ENCODE results near the gene UBALD2. TPM values are rescaled to one million over a fixed set of nuclear protein-coding genes. Genes with fewer than 3 reads are reported as not detected.

UBALD2 gene
- total RNA-seq, 1 donor from 2014 or later, result 287 TPM

DNA sequence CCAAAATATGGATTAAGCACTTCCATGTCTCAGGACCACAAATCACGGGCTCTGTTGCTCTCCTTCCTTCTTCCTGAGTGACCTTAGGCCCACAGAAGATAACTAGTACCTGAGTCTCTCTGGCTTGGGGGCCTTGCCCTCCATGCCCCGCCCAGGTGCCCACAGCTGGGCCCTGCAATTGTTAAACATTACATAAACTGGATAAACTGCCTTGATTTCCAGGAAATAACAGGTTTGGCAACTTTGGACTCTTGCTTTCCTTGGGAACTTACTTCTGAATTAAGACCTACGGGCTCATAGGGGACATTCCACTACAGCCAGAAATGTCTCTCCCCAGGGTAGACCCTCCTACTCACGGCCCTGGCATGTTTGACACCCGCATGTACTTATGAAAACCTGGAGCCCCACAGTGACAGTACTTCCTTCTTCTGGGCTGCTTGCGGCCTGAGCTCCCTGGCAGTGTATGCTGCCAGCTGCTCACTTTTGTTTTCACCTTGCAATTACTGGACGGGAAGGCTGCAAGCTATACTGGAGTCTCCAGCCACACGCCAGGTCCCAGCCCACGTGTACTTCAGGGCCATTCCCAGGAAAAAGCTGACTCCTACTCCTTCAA lies 2.3 kb upstream of the UBALD2 start:
- intact Hi-C loops (cut with micrococcal nuclease), result loop anchor here (10.0 kb wide), 1 partner anchor 472 kb away; the partner anchor contains the start of genes MFSD11 and SRSF2

DNA sequence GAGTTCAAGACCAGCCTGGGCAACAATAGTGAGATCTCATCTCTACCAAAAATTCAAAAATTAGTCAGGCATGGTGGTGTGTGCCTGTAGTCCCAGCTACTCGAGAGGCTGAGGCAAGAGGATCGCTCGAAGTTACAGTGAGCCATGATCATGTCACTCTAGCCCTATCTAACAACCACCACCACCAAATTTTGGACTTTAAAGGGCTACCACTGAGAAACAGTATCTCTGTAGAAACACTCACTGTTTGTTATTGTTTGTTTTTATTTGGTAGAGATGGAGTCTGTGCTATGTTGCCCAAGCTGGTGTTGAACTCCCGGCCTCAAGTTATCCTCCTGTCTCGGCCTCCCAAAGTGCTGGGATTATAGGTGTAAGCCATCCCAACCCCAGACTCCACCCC lies 1.3 kb upstream of the UBALD2 start:
- intact Hi-C loops (cut with micrococcal nuclease), result loop anchor here (1.0 to 10.0 kb wide), 6 partner anchors 12 to 485 kb away; partner anchors contain the start of genes MFSD11 and SRSF2

DNA sequence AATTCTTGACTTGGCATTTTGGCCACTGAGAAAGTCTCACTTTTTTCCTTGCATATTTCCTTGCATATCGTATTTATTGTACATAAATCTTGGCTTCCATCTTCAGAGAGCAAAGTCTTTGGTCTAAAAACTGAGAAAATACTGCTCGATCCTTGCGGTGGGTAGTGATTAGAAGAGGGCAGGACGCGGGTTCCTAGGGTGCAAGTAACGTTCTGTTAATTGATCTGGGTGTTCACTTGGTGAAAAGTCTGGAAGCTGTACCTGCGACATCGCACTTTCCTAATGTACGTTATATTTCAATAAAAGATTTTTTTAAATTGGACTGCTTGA lies 758 bp upstream of the UBALD2 start:
- intact Hi-C loops (cut with micrococcal nuclease), result loop anchor here (1.0 to 10.0 kb wide), 6 partner anchors 12 to 485 kb away; partner anchors contain the start of genes MFSD11 and SRSF2

DNA sequence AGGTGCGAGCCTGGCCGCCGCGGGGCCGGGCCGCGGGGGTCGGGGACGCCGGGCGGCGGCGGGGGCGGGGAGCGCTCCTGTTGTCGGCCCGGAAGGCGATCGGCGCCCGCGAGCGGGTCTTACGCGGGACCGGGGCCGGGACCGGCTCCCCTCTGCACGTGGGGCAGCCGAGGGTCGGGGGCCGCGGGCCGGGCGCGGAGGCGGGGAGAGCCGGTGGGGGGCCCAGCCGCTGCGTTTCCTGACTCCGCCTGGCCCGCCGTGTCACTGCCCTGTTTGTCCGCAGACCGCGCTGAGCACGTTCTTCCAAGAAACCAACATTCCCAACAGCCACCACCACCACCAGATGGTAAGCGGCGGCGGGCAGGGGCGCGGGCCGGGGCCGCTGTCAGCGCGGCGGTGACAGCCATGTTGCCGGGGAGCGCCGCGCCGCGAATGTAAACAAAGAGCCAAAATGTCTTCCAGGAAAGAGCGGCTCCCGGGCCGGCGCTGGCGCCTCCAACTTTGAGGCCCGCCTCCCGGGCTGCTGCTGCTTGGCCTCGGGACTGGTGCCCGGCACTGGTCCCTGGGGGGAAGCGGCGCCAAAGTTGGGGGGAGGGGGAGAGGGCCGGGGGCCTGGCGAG lies 586 bp downstream of the UBALD2 start:
- intact Hi-C loops (cut with micrococcal nuclease), result loop anchor here (10.0 kb wide), 1 partner anchor 469 kb away; the partner anchor contains the start of genes MFSD11 and SRSF2

DNA sequence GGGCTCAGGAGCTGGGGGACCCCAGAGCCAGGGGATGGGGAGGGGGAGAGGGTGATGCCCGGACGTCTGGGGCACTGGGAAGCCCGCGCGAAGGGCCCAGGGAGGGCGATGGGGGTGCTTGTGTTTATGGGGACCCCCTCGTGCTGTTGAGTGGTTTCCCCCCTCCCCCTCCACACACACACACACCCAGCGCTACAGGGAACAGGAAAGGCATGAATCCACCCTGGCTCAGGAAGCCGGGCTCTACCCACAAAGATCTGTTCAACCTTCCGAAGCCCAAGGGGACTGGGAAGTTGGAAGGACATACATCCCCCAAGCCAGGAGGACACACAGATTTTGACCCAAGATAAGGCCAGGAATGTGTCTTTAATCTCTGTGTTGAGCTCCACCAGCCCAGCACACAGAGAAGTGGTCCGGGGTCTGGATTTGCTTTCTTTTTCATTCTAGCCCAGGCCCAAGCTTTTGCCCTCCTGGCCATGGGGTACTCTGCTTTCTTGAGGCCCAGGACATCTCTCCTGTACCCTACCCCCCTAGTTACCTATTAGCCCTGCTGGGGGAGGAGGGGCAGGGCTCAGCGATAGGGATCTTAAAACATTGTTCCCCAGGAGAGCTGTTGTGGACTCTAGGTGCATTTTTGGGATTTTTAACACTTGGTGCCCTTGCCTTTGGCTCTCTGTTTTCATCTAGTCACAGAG lies 1.2 kb downstream of the UBALD2 start:
- intact Hi-C loops (cut with micrococcal nuclease), result loop anchor here (10.0 kb wide), 1 partner anchor 468 kb away; the partner anchor contains the start of genes MFSD11 and SRSF2

DNA sequence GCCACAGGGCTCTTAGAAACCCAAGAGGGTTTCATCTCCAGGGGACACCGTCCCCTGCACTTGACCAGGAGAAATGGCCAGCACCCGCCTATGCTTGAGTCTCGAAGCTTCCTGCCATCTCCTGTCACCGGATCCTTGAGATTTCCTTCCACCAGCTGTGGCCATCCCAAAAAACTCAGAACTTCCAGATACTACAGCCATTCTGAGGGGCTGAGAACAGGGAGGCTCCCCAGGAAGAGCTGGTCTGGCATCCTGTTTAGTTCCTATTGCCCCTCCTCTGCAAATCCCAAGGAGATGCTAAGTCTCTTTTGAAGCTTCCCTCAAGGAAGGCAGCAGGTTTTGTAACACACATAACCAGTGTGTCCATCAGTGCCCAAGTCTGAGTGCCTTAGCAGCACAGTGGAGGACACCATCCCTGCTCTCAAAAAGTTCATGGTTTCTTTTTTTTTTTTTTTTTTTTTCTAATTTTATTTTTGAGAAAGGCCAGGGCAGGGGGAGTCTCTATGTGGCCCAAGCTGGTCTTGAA lies 2.0 kb downstream of the UBALD2 start:
- intact Hi-C loops (cut with micrococcal nuclease), result loop anchor here (1.0 to 10.0 kb wide), 2 partner anchors 122 to 468 kb away; partner anchors contain the start of genes MFSD11 and SRSF2

DNA sequence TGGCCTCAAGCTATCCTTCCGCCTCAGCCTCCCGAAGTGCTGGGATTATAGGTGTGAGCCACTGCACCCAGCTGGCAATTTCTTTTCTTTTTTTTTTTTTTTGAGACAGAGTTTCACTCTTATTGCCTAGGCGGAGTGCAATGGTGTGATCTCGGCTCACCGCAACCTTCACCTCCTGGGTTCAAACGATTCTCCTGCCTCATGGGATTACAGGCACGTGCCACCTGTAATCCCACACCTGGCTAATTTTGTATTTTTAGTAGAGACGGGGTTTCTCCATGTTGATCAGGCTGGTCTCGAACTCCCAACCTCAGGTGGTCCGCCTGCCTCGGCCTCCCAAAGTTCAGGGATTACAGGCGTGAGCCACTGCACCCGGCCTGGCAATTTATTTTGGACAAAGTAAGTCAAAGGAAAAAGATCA lies 2.4 kb downstream of the UBALD2 start:
- intact Hi-C loops (cut with micrococcal nuclease), result loop anchor here (1.0 to 10.0 kb wide), 6 partner anchors 21 to 483 kb away; partner anchors contain the start of genes FOXJ1, MFSD11, SRSF2 and UNK

DNA sequence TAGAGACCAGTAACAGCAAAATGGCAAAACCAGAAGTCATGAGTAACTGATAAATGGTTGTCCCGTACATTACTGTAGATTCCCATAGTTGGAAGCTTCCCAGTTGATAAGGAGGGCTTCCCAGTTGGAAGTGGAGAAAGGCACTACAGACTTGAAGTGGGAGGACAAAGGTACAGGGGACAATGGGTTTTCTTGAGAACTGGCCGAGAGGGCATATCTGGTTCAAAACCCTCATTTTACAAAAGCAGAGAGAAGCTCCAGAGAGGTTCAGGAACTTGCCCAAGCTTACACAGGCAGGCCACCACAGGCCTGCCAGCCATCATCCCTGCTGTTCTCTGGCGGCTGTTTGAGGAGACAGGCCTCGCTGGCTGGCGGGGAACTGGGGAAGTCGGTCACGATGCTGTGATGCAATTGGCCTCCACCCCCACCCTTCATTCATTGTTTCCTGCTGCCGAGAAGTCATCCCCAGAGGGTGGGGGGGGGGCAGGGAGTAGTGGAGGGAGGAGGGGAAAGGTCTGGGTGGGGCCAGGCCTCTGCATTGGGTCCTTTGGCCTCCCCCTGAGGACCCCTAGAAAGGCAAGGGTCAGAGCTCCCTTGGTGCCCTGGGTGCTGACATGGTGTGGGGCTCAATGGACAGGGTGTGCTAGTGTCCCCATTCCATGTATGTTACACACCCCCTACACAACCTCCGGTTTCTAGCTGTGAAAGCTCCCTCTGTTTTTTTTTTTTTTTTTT lies 3.0 kb downstream of the UBALD2 start:
- intact Hi-C loops (cut with micrococcal nuclease), result loop anchor here (1.0 to 10.0 kb wide), 5 partner anchors 22 to 483 kb away; partner anchors contain the start of genes FOXJ1, MFSD11, SRSF2 and UNK

DNA sequence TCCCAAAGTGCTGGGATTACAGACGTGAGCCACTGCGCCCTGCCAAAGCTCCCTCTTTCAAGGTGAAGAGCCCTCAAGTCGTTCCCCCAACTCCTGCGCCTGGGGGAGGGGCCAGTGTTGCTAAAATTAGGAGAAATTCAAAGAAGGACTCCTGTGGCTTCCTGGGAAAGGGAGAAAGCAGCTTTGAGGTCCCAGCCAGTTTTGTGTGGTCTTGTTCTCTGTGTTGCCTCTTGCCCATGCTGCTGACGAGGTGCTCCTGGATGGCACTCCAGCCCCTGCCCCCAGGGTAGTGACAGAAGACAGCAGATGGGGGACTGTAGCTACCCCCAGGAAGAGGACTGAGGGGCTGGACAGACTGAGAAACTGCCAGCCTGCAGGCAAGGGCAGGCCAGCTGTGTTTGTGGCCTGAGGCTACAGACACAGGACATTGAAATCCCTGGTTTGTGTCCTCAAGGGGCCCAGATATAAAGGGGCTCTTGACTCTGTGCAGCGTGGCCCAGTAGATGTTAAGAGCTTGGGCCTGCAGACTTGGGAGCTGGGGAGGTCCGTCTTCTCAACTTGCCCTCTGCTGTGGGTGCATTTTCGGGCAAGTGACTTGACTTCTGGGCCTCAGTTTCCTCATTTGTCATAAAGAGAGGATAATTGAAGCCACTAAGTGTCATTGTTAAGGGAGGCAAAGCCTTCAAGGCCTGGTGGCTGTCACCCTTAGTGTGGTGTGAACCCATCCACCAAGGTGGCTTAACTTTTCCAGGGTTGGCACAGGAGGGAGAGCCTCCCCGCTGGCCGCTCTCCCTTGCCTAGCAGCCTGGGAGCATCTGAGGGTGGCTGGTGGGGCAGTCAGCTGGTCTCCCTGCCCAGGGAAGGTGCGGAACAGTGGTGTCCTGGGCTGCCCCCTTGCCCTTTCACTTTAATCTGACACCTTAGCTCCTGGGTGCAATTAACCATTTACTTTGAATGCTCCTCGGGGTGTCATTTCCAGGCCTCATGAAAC lies 4.1 kb downstream of the UBALD2 start:
- intact Hi-C loops (cut with micrococcal nuclease), result loop anchor here (1.0 to 10.0 kb wide), 5 partner anchors 23 to 484 kb away; partner anchors contain the start of genes FOXJ1, MFSD11, SRSF2 and UNK

DNA sequence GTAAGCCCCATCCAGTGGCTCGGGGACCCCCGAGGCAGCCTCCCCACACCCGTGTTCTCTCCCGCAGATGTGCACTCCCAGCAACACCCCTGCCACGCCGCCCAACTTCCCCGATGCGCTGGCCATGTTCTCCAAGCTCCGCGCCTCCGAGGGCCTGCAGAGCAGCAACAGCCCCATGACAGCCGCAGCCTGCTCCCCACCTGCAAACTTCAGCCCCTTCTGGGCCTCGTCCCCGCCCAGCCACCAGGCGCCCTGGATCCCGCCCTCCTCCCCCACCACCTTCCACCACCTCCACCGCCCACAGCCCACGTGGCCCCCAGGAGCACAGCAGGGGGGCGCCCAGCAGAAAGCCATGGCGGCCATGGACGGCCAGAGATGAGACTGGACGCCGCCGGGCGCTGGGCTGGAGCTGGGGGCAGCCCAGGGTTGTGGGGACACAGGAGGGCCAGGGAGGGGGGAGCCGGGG lies 5.0 kb downstream of the UBALD2 start:
- intact Hi-C loops (cut with micrococcal nuclease), result loop anchor here (5.0 kb wide), 1 partner anchor 33 kb away; no protein-coding TSS in a partner anchor

DNA sequence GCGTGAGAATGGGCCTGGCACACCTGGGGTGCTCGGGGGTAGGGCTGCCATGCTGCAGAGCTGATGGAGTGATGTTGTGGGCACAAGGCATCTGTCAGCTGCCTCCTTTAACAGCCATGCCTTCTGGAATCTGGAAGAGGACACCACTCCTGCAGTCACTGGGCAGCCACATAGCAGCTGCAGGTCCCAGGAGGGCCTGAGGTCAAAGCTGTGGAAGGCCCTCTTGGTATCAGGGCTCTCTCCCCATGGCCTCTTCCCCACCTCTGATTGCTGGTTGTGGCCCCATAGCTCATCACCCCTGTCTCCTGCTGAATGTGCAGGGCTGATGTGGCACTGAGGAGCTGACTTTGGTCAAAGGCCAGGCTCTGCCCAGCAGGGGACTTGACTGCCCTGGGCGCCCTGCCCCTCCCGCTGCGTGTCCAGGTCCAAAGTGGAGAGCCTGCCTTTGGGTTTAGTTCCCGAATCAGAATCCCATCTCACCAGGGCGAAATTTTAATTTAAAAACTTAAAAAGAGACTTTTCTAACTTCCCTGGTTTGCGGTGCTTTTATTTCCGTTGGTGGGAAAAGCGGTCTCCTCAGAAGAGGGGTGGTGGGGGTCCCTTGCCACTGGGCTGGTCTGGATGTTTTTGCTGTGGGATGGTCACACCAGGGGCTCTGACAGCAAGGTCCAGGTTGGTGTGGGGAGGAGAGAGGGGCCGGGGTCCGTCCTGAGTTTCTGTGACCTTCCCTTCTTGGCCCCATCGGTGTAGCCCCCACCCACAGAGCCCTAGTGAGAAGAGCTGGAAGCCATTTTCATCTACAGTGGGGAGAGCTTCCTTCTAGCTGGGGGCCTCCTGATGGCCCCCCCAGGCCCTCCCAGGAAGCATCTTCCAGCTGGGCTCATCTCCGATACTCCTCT lies 5.9 kb downstream of the UBALD2 start:
- intact Hi-C loops (cut with micrococcal nuclease), result loop anchor here (5.0 kb wide), 1 partner anchor 34 kb away; no protein-coding TSS in a partner anchor

DNA sequence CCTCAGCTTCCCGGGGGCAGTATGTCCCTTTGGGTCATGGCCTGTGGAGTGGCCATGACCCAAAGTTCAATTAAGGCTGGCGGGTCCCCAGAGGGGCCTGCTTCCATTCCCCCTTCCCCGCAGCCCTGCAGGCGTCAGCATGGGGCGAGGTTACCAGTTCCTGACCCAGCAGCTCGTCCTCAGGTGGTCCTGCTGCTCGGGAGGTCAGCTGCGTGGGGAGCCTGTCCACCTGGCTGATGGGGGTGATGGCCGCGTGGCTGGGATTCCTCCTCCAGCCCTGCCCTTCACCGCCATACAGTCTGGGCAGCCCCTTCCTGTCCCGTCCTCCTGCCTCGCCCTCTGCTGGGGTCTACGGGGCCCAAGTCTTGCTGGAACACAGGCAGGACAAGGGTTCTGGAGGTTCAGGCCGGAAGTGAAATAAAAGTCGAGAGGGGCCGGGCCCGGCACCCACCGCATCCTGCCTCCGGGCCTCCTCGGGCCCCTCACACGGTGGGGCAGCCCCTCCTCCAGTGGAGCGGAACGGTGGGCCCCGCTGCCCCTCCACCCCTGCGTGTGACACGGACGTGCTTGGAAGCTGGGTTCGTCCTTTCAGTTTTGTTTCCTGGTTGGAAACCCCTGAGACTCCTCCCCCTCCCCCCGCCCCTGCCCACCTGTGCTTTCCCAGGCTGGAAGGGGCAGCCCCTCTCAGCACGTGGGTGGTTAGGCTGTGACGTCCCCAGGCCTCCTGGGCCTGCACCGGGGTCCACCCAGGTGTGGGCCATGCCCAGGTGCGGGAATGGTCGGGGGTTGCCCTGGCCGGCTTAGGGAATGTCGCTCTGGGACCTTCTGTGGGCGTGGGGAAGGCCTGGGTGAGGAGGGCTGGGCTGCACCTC lies 6.8 kb downstream of the UBALD2 start:
- intact Hi-C loops (cut with micrococcal nuclease), result loop anchor here (5.0 kb wide), 1 partner anchor 35 kb away; no protein-coding TSS in a partner anchor

DNA sequence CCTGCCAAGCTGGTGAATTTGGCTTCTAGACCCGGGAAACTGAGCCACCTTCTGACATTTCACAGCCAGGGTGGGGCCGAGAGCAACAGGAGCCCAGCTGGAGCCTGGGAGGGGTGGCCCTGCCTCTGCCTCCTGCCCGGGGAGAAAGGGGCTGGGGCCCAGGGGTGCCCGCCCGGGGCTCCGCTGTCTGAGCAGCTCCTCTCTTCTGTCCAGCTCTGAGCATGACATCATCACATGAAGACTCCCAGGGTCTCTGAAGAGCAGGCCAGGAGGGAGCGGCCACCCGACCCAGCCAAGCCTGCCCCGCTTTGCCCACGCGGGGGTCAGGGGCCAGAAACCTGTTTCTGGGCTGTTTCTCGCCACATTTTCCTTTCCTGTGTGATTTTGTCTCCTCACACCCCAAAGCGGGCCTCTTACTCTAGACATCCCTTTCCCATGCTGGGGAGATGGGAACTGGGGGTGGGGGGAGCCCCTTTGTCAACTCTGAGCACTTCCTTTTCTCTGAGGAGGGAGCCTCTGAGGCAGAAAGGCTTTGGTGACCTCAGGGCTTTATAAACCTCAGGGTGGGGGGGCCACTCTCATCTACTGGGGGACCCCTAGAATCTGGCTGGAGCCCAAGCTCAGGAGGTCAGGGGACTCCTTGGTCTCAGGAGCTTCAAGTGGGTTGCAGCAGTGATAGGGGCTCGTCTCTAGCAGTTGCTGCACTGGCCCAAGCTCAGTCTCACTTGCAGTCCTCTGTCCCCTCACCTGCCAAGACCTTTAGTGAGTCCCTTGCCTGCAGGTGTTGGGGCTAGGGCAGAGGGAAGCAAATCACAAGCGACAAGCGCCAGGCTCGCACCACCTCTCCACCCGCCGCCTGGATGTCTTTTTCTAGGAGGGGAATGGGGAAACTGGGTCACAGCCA lies 7.6 kb downstream of the UBALD2 start:
- intact Hi-C loops (cut with micrococcal nuclease), result loop anchor here (5.0 kb wide), 1 partner anchor 35 kb away; no protein-coding TSS in a partner anchor

DNA sequence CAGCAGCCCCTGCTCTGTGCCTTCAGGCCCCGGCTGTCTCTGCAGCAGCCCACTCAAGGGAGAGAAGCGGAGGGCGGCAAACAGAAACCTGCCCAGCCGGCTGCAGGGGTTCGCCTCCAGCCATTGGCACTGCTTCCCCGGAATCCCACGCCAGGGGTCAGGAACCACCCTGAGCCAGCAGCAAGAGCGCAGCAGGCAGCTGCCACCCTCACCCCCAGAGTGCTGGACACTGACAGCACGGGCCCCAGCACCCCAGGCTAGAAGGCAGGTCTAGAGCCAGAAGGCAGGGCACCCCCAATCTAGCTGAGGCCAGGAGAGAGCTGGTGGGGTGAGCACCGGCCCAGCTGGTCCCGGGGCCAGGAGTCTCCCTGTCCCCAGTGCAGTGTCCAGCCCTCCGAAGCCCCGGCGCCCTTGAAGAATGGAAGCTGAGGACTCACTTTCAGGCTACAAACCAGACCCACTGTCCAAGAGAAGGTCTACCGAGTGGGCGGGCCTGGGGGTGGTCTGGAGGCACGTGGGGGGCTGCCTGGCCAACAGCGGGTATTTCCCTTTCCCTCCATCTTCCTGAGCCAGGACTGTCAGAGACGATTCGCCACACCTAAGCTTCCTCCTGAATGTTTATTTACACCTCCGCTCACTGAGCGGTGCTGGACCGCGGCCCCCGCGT lies 8.4 kb downstream of the UBALD2 start:
- intact Hi-C loops (cut with micrococcal nuclease), result loop anchor here (5.0 kb wide), 1 partner anchor 36 kb away; no protein-coding TSS in a partner anchor

Data from T-helper 1 cell treated with Interleukin-12 subunit alpha and Interleukin-12 subunit beta and Interleukin-4 antibody, amounts not matched to agents 30 ng/mL and 1 ng/mL, for 36 hours (primary cell).